Liver (tissue), 9 donors: ENCODE data around the gene SLC39A10. TPM values are rescaled to one million over a fixed set of nuclear protein-coding genes. Genes with fewer than 3 reads are reported as not detected.

ENCODE experiments used
- DNase-seq: peaks from one replicate; pipeline ENCODE4 v3.0.0-alpha.2; 2017; ENCODE audit warnings: low spot score
- H3K27ac ChIP-seq, 2 donors: one replicate each; pipeline ENCODE4 v1.7.0; 2013; ENCODE audit warnings: inconsistent platforms in 2 of 2, low read length in 2 of 2, control low read depth in 1 of 2, low read depth in 1 of 2, mild to moderate bottlenecking in 1 of 2
- H3K27me3 ChIP-seq, 4 donors: one replicate each; pipeline versions ENCODE4 v1.6.1 to v1.7.0; 2013; ENCODE audit warnings: low read length in 3 of 4, inconsistent platforms in 1 of 4, mild to moderate bottlenecking in 1 of 4, moderate library complexity in 1 of 4; ENCODE audit not compliant: control insufficient read depth in 4 of 4, insufficient read depth in 4 of 4
- H3K36me3 ChIP-seq, 4 donors: one replicate each; pipeline versions ENCODE4 v1.6.1 to v1.7.0; 2013; ENCODE audit warnings: low read length in 3 of 4, mild to moderate bottlenecking in 3 of 4, low read depth in 1 of 4, moderate library complexity in 1 of 4; ENCODE audit not compliant: control insufficient read depth in 4 of 4, insufficient read depth in 3 of 4
- H3K4me1 ChIP-seq, 4 donors: one replicate each; pipeline versions ENCODE4 v1.6.1 to v1.7.0; 2013; ENCODE audit warnings: low read length in 3 of 4, mild to moderate bottlenecking in 3 of 4, moderate library complexity in 1 of 4; ENCODE audit not compliant: control insufficient read depth in 4 of 4, insufficient read depth in 4 of 4
- H3K4me3 ChIP-seq, 3 donors: one replicate each; pipeline versions ENCODE4 v1.6.1 to v1.7.0; 2013; ENCODE audit warnings: low read length in 3 of 3, control low read depth in 1 of 3, low read depth in 1 of 3, mild to moderate bottlenecking in 1 of 3
- H3K9ac ChIP-seq, 2 donors: one replicate each; pipeline ENCODE4 v1.7.0; 2013; ENCODE audit warnings: low read length in 2 of 2, mild to moderate bottlenecking in 2 of 2, moderate library complexity in 2 of 2, control low read depth in 1 of 2, low read depth in 1 of 2
- H3K9me3 ChIP-seq, 4 donors: one replicate each; pipeline versions ENCODE4 v1.6.1 to v1.7.0; 2013; ENCODE audit warnings: low read length in 3 of 4; ENCODE audit not compliant: control insufficient read depth in 4 of 4
- EGR1 ChIP-seq, 2 donors: IDR thresholded peaks; 2 replicates each; pipeline ENCODE4 v1.6.1; 2016 to 2018; ENCODE audit warnings: antibody characterized with exemption in 2 of 2, low read depth in 2 of 2
- FOXA1 ChIP-seq: IDR thresholded peaks from 2 replicates; pipeline ENCODE4 v1.6.1; 2016; ENCODE audit warnings: antibody characterized with exemption
- FOXA2 ChIP-seq: IDR thresholded peaks from 2 replicates; pipeline ENCODE4 v1.6.1; 2016; ENCODE audit warnings: antibody characterized with exemption
- GABPA ChIP-seq, 2 donors: IDR thresholded peaks in 1 of 2; conservative IDR thresholded peaks in 1 of 2; 2 replicates each; pipeline ENCODE4 v1.6.1; 2016; ENCODE audit warnings: antibody characterized with exemption in 2 of 2, mild to moderate bottlenecking in 1 of 2, moderate library complexity in 1 of 2
- HNF4A ChIP-seq, 2 donors: conservative IDR thresholded peaks; 2 replicates each; pipeline ENCODE4 v1.6.1; 2016; ENCODE audit warnings: antibody characterized with exemption in 2 of 2, mild to moderate bottlenecking in 2 of 2
- HNF4G ChIP-seq: IDR thresholded peaks from 2 replicates; pipeline ENCODE4 v1.6.1; 2016; ENCODE audit warnings: antibody characterized with exemption
- JUND ChIP-seq, 2 donors: IDR thresholded peaks; 2 replicates each; pipeline ENCODE4 v1.6.1; 2016; ENCODE audit warnings: antibody characterized with exemption in 2 of 2
- NR2F2 ChIP-seq: IDR thresholded peaks from 2 replicates; pipeline ENCODE4 v1.6.1; 2016; ENCODE audit warnings: antibody characterized with exemption
- RAD21 ChIP-seq, 2 donors: IDR thresholded peaks; 2 replicates each; pipeline ENCODE4 v1.6.1; 2016; ENCODE audit warnings: antibody characterized with exemption in 2 of 2, mild to moderate bottlenecking in 2 of 2
- RXRA ChIP-seq, 2 donors: IDR thresholded peaks; 2 replicates each; pipeline ENCODE4 v1.6.1; 2017 to 2018; ENCODE audit warnings: antibody characterized with exemption in 2 of 2, mild to moderate bottlenecking in 1 of 2
- SP1 ChIP-seq: IDR thresholded peaks from 2 replicates; pipeline ENCODE4 v1.6.1; 2018; ENCODE audit warnings: antibody characterized with exemption, mild to moderate bottlenecking
- TAF1 ChIP-seq: conservative IDR thresholded peaks from 2 replicates; pipeline ENCODE4 v1.6.1; 2016; ENCODE audit warnings: antibody characterized with exemption, mild to moderate bottlenecking
- YY1 ChIP-seq: IDR thresholded peaks from 2 replicates; pipeline ENCODE4 v1.6.1; 2016; ENCODE audit warnings: antibody characterized with exemption, mild to moderate bottlenecking
- WGBS: extraction: QIAGEN DNeasy Blood & Tissue Kit; methylation state at CpG from one replicate; pipeline ENCODE4 v1.1.7; 2013; 5-methylcytosine and 5-hydroxymethylcytosine counted together
- polyA plus RNA-seq, 2 donors: library from polyadenylated mRNA; stranded (reverse) in 1 of 2; unstranded in 1 of 2; fragments of 200-250 nt in 1 of 2; fragments of >200 nt in 1 of 2; fragmentation: Nextera tagmentation in 1 of 2; extraction: Ambion mirVana in 1 of 2; gene quantifications; one replicate each; pipeline versions ENCODE4 v1.2.1 to v1.2.3, GENCODE V29; 2013 to 2015
- total RNA-seq, 2 donors: library from RNA; depleted of rRNA; stranded (reverse); fragments of >200 nt; gene quantifications; one replicate each; pipeline ENCODE4 v1.2.3, GENCODE V29; 2014
- TF ChIP-seq, protein P1 (sequence below): IDR thresholded peaks from 2 replicates; pipeline ENCODE4 v1.6.1; 2016; ENCODE audit warnings: antibody characterized with exemption, mild to moderate bottlenecking
- TF ChIP-seq, protein P2 (sequence below): IDR thresholded peaks from 2 replicates; pipeline ENCODE4 v1.6.1; 2016; ENCODE audit warnings: antibody characterized with exemption
- TF ChIP-seq, protein P3 (sequence below): IDR thresholded peaks from 2 replicates; pipeline ENCODE4 v1.6.1; 2016; ENCODE audit warnings: antibody characterized with exemption
- TF ChIP-seq, protein P4 (sequence below): IDR thresholded peaks from 2 replicates; pipeline ENCODE4 v1.6.1; 2016; ENCODE audit warnings: antibody characterized with exemption
- TF ChIP-seq, protein P5 (sequence below): fragments of 150-350 bp; IDR thresholded peaks from 2 replicates; pipeline ENCODE4 v1.5.1; 2017; ENCODE audit warnings: improper control_type of control experiment, low read depth, low read length; ENCODE audit not compliant: missing input control
- donor health status: healthy.
- donor health status: healthy.
- donor health status: healthy.
- donor health status: healthy.
- donor health status: healthy.

Gene SLC39A10
- total and polyA plus RNA-seq, 4 donors, result 0.98 to 7.5 (median 3.4) TPM

DNA sequence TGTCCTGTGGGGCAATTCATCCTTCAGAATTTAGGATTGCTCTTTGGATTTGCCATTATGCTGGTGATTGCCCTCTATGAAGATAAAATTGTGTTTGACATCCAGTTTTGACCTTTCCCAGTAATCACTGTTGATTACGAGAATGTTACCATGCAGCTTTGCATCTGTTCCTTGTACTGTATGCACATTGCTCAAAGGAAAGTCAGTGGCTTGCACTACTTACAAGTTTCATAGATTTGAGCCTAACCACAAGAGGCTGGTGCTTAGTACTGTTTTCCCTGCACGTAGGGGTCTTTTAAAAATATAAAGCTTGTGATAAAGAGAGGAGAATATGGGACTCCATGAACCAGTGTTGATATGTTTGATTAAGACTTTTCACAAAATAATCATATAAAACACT is 77.9 kb downstream of the SLC39A10 start:
- Histone ChIP-seq H3K4me1 (no peaks in the 10 kb centered on the region), H3K9me3 (no peaks in the 10 kb centered on the region), H3K27me3 (no peaks in the 10 kb centered on the region), H3K36me3 (no peaks in the 10 kb centered on the region), H3K27ac (no peak overlapping the region), H3K4me3 (no peak overlapping the region), H3K9ac (no peak overlapping the region)
- TF ChIP-seq HNF4A (conservative IDR thresholded peaks at IDR 0.05), result no peak
- no peak for DNase-seq
- 85% methylated on average over 2 of the region's 2 CpGs for WGBS

DNA sequence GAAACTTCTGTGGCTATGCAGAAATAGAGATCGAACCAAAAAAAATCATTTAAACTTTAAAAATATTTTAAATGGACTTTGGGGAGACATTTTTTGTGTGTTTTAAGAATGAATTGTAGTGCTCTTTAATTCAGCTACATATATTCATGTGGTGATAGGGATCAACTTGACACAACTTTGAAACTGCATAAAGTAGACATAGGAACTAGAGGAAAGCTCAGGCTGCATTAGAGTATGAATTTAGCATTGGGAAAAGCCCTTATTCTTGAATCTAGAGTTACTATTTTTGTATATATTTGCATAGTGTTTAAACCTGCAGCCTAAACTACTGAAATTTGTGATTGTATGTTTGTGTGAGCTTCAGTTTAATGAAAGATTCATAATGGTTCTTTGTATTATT is 78.3 kb downstream of the SLC39A10 start:
- no peak overlapping the region for H3K4me3 ChIP-seq
- no peak overlapping the region for H3K27ac ChIP-seq

More for the DNA sequence above, 78.3 kb downstream of the SLC39A10 start:
- no peak overlapping the region for H3K9ac ChIP-seq
- no peaks in the 10 kb centered on the region for H3K9me3 ChIP-seq
- H3K4me1 ChIP-seq, result no peaks in the 10 kb centered on the region
- TF ChIP-seq NR2F2 (no peak), FOXA1 (no peak), RAD21 (IDR thresholded peaks at IDR 0.05) (no peak), JUND (IDR thresholded peaks at IDR 0.05) (no peak), TAF1 (no peak), HNF4A (conservative IDR thresholded peaks at IDR 0.05) (no peak), FOXA2 (no peak), EGR1 (IDR thresholded peaks at IDR 0.05; ENCODE audit: low read depth in 2 of 2) (no peak), HNF4G (no peak), SP1 (no peak), GABPA (IDR thresholded peaks at IDR 0.05 in 1 of 2, conservative IDR thresholded peaks at IDR 0.05 in 1 of 2) (no peak), YY1 (no peak), RXRA (IDR thresholded peaks at IDR 0.05) (no peak)
- TF ChIP-seq, protein P1, sequence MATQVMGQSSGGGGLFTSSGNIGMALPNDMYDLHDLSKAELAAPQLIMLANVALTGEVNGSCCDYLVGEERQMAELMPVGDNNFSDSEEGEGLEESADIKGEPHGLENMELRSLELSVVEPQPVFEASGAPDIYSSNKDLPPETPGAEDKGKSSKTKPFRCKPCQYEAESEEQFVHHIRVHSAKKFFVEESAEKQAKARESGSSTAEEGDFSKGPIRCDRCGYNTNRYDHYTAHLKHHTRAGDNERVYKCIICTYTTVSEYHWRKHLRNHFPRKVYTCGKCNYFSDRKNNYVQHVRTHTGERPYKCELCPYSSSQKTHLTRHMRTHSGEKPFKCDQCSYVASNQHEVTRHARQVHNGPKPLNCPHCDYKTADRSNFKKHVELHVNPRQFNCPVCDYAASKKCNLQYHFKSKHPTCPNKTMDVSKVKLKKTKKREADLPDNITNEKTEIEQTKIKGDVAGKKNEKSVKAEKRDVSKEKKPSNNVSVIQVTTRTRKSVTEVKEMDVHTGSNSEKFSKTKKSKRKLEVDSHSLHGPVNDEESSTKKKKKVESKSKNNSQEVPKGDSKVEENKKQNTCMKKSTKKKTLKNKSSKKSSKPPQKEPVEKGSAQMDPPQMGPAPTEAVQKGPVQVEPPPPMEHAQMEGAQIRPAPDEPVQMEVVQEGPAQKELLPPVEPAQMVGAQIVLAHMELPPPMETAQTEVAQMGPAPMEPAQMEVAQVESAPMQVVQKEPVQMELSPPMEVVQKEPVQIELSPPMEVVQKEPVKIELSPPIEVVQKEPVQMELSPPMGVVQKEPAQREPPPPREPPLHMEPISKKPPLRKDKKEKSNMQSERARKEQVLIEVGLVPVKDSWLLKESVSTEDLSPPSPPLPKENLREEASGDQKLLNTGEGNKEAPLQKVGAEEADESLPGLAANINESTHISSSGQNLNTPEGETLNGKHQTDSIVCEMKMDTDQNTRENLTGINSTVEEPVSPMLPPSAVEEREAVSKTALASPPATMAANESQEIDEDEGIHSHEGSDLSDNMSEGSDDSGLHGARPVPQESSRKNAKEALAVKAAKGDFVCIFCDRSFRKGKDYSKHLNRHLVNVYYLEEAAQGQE, result no peak
- TF ChIP-seq, protein P2, sequence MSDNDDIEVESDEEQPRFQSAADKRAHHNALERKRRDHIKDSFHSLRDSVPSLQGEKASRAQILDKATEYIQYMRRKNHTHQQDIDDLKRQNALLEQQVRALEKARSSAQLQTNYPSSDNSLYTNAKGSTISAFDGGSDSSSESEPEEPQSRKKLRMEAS, result no peak
- TF ChIP-seq, protein P3, sequence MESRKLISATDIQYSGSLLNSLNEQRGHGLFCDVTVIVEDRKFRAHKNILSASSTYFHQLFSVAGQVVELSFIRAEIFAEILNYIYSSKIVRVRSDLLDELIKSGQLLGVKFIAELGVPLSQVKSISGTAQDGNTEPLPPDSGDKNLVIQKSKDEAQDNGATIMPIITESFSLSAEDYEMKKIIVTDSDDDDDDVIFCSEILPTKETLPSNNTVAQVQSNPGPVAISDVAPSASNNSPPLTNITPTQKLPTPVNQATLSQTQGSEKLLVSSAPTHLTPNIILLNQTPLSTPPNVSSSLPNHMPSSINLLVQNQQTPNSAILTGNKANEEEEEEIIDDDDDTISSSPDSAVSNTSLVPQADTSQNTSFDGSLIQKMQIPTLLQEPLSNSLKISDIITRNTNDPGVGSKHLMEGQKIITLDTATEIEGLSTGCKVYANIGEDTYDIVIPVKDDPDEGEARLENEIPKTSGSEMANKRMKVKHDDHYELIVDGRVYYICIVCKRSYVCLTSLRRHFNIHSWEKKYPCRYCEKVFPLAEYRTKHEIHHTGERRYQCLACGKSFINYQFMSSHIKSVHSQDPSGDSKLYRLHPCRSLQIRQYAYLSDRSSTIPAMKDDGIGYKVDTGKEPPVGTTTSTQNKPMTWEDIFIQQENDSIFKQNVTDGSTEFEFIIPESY, result no peak
- TF ChIP-seq, protein P4, sequence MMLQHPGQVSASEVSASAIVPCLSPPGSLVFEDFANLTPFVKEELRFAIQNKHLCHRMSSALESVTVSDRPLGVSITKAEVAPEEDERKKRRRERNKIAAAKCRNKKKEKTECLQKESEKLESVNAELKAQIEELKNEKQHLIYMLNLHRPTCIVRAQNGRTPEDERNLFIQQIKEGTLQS, result no peak
- TF ChIP-seq, protein P5, sequence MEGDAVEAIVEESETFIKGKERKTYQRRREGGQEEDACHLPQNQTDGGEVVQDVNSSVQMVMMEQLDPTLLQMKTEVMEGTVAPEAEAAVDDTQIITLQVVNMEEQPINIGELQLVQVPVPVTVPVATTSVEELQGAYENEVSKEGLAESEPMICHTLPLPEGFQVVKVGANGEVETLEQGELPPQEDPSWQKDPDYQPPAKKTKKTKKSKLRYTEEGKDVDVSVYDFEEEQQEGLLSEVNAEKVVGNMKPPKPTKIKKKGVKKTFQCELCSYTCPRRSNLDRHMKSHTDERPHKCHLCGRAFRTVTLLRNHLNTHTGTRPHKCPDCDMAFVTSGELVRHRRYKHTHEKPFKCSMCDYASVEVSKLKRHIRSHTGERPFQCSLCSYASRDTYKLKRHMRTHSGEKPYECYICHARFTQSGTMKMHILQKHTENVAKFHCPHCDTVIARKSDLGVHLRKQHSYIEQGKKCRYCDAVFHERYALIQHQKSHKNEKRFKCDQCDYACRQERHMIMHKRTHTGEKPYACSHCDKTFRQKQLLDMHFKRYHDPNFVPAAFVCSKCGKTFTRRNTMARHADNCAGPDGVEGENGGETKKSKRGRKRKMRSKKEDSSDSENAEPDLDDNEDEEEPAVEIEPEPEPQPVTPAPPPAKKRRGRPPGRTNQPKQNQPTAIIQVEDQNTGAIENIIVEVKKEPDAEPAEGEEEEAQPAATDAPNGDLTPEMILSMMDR, result no peak
- H3K27me3 ChIP-seq, result no peaks in the 10 kb centered on the region
- DNase-seq, result no peak
- no peaks in the 10 kb centered on the region for H3K36me3 ChIP-seq
- 94% methylated on average over 1 of the region's 1 CpG for WGBS
